Measurements from ENCODE around the gene NRAS.

- TF ChIP-seq CTCF (IDR thresholded peaks at IDR 0.05 in 2 of 3, conservative IDR thresholded peaks at IDR 0.05 in 1 of 3; ENCODE audit: borderline replicate concordance in 1 of 3, insufficient read depth in 1 of 3, low read depth in 2 of 3, low read length in 2 of 3) (no peak), EZH2 (IDR thresholded peaks at IDR 0.05) (no peak), SRF (IDR thresholded peaks at IDR 0.05; ENCODE audit: low read depth) (no peak), POLR2AphosphoS5 (IDR thresholded peaks at IDR 0.05; ENCODE audit: low read depth, low read length) (no peak)
Measured at GRCh38 chr1:114728553-114728952, 12.0 kb upstream of the NRAS start.
